Left renal pelvis (tissue), 4 donors: ENCODE data around the gene NFIX. TPM values are rescaled to one million over a fixed set of nuclear protein-coding genes. Genes with fewer than 3 reads are reported as not detected.

Experiments
- DNase-seq, 4 donors: peaks; one replicate each; pipeline ENCODE4 v3.0.0-alpha.2; 2013; ENCODE audit warnings: low read depth in 4 of 4, low spot score in 3 of 4
- polyA plus RNA-seq, 4 donors: library from polyadenylated mRNA; unstranded; fragments of 120-200 nt; gene quantifications; one replicate each; pipeline ENCODE4 v1.2.1, GENCODE V29; 2013; ENCODE audit not compliant: insufficient read length in 4 of 4

The NFIX gene
- polyA plus RNA-seq, 4 donors: 18.9 to 130 (median 23.3) TPM

- no peak for DNase-seq
These were observed 11.4 kb downstream of the NFIX start for GRCh38 chr19:13006431-13007281.

DNA sequence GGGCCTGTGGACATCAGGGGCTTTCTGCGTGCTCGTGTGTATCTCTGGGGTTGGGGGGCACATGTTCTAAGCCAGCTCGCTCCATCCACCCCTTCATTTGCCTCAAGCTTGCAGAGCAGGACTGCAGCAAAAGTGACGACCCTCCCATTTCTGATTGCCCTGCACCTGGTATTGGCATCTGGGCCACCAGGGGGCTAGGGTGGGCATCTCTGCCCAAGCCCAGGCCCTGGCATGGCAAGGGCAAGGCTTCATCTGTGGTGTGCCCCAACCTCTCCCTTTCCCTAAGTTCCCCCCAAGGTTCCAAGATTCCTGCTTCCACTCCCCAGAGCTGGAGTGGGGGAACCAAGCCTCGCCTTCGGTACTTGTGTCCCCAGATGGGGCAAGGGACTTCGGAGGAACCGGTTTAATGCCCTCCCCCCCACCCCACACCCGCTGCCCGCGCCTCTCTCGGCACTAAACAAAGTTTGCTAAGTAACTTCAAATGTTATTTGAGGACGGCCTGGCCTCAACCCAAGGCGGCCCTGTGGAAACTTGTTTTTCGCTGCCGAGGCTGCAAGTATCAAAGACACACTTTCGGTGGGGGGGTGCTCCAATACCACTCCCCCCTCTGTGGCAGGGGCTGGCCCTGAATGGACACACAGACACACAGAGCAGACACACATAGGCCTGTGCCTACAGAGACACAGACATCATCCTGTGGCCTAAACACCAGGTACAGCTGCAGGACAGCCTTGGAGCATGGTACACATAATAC, 12.2 kb downstream of the NFIX start:
- no peak for DNase-seq

DNA sequence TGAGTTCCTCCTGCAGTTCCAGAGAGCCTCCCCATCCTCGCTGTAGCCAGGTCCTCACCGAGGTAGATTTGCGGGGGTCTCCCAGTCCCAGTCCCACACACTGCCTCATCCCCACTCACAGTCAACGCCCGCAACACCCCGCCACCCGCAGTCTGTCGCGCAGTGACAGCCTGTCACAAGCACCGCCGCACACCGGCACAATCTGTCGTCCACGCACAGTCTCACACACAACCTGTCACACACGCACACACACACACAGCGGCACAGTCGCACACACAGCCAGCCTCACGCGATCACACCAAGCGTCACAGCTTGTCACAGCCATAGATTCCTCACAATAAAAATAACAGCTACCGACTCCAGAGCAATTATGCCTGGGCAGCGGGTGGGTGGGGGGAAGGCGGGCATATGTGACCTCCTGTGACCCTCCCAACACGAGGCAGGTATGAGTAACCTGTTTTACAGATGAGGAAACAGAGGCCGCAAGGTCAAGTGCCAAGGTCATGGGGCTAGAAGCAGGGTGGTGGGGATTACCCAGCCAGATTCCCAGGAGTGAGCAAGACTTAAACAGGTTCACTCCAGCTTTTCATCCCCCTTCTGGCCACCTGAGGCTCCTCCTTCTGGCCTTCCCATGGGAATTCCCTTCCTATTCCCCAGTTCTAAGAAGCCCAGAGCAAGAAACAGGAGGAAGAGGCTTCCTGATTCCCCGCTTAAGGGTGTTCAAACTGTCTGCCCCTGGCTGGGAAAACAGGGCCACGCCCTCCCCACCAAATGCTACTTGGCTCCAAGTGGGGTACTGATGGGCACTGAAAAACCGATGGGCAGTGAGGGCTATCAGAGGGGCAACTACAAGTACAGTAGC, 13.9 kb downstream of the NFIX start:
- no peak for DNase-seq

DNA sequence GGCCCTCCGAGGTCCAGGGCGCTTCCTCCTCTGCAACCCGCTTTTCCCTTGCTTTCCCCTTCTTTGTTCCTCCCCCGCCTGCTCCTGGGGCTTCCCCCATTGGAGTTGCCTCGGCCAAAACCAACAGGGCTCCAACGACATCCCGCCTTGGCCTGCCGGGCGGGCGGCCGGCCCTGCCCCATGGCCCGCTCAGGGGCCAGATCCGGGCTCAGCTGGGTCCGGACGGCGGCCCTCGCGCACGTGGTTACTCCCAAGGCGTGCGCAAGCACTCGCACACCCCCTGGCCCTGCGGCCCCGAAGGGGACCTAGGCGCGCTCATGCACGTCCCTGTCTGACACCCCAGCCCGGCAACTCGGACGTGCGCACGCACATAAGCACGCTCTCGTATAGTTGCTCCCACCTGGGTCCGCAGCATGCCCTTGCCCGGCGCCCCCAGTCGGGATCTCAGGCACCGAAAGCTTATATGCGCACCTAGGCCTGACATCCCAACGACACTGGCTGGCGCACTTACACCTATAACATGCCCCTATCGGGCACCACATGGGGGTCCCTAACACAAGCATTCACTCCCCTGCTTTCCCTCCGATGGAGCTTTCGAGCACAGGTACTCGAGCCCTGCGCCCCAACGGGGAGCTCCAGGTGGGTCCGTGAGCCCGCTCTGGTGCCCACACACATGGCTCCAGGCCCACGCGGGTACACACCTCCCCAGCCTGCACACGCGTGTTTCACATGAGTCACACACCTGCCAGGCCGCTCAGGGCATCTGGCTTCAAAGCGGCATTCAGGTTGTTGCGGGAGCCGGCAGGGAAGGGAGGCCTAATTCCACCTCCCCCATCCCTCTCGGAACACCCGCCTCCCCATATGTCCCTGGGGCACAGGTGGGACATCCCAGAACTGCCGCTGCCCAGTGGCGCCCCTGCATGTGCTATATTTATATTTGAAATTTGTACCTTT, 15.0 kb downstream of the NFIX start:
- no peak for DNase-seq

DNA sequence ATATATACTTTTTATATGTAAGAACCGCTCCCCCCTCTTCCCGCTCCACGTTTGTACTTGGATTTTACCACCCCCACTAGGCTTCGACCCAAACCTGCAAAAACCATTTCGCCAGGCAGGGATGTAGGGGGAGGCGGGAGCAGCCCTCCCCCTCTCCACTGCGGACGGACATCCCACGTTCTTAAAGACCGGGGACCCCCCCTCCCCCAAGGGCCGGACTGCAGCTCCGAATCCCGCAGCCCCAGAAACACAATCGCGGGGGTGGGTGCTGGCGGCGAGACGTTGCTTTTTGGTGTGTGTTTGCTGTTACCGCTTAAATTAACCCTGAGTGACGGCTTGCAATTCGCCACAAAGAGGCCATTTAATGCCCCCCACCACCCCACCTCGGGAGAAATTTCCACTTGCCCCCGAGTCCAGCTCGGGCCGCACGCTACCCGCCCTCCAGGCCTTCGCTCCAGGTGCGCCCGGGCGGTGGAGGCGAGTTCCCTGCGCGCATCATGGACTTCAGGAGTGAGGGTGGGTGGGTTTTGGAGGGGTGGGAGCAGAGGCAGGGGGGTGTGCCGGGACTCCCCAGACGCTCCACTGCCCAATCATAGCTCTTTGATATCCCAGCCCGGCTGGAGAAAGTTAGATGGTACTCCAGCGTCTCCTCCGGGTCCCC, 15.8 kb downstream of the NFIX start:
- no peak for DNase-seq

GRCh38 chr19:13011653-13012389, 16.5 kb downstream of the NFIX start:
- no peak for DNase-seq

DNA sequence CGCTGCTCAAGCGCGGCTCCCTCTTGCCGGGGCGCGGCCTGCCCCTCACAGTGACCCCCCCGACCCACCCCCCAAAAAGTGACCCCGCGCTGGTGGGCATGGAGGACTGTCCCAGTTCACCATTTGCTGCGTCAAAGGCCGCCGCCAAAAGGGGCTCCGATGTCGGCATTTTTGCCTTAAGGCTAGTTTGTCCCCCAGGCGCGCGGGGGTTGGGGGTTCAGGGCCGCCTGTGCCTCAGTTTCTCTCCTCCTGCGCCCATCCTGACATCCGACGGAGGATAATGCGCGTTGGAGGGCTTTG, 17.1 kb downstream of the NFIX start:
- DNase-seq: no peak

GRCh38 chr19:13012690-13013608, 17.7 kb downstream of the NFIX start:
- DNase-seq: no peak

- DNase-seq: no peak
These were observed 18.4 kb downstream of the NFIX start for GRCh38 chr19:13013649-13014048.

DNA sequence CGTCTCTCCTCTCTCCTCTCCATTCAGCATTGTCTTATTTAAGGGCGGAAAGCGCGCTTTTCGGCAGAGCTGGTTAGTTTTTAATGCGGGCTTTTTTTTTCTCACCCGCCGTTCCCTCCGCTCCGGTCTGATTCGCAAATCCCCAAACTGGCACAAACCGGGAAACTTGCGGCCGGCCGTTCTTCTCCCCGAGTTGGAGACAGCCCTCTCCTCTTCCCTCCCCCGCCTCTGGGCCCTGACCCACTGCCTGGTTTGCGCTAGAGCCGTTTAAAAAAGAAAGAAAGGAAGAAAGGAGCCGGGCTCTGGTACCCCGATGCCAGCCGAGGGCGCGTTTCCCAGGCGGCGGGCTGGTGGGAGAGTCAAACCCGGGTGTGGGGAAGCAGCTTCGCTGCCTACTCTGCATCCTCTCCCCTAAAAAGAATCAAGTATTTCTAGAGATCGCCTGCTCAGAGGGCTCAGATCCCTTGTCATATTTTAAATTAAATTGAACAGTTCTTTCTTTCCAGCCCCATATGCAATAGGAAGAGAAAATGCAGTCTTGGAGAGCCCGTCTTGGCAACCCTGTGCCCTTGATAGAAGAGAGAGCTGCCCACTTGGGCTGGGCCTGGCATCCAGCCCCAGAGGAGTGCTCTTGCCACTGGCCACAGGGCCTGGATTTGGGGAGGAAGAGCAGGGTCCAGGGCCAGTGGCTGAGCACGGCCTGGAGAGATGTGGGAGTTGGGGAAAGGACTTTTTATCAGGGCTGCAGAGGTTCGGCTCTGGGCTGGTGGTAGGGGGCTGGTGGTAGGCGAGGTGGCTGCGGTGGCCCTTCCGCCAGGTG, 19.0 kb downstream of the NFIX start:
- no peak for DNase-seq

DNA sequence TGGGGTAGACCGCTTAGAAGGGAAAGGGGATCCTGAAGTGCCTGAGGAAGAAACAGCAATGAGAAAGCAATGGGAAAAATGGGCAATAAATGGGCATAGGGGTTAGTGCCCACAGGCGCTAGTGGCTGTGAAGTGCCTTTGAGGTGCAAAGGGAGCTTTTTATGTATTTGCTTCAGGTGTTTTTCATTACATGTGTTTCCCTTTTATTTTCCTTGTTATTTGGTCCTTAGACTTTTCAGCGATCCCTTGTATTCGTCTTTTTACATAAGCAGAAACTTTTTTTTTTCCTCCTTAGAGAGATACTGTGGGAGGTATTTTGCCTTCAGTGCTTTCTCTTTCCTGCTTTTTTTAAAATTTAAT, 19.6 kb downstream of the NFIX start:
- DNase-seq: no peak

- DNase-seq: no peak
These were observed 20.3 kb downstream of the NFIX start for GRCh38 chr19:13015361-13016223.

- no peak for DNase-seq
These were observed 21.0 kb downstream of the NFIX start for GRCh38 chr19:13016245-13016627.

DNA sequence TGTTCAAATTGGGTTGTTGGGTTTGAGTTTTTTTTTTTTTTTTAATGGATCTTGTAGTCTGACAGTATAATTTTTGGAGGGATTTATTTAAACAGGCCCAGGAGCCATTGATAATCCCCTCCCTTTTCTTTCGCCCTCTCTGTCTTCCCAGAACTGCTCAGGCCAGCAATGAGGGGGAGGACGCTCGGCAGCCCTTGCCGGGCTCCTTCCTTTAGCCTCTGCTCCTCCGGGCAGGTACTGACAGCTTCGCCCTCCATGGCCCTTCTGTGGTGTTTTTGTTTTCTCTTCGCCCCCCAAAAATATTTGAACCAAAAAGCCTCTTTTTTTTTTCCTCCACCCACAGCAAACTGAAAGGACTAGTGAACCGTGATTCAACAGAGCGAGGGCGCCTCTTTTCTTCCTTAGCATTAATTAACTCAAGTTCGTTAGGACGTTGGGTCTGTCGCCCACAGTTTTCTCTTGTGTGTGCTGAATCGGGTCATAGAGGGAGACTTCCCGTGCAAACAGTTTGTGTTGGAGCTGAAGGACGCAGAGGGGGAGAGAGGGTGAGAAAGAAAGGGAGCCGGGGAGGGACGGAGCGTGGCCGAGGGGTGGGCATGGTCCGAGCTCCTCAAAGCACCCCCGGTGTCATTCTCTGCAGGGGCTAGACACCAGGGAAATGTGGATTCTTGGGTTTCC, 21.5 kb downstream of the NFIX start:
- no peak for DNase-seq

- no peak for DNase-seq
These were observed 22.2 kb downstream of the NFIX start for GRCh38 chr19:13017306-13018034.
